Activated CD4-positive, CD25-positive, alpha-beta regulatory T cell treated with anti-CD3 and anti-CD28 coated beads, Interleukin-2, amount 50 U/mL, for 16 hours (primary cell): ENCODE results near the gene MVD.
"Not testable (repeated sequence)": the region's sequence is repeated elsewhere in the genome, so short reads cannot be mapped to it uniquely, and the experiment has no call there.

Experiments used
- DNase-seq: peaks from one replicate; pipeline ENCODE4 v3.0.0-alpha.2; 2020; ENCODE audit warnings: low read depth, low spot score

MVD gene

DNA sequence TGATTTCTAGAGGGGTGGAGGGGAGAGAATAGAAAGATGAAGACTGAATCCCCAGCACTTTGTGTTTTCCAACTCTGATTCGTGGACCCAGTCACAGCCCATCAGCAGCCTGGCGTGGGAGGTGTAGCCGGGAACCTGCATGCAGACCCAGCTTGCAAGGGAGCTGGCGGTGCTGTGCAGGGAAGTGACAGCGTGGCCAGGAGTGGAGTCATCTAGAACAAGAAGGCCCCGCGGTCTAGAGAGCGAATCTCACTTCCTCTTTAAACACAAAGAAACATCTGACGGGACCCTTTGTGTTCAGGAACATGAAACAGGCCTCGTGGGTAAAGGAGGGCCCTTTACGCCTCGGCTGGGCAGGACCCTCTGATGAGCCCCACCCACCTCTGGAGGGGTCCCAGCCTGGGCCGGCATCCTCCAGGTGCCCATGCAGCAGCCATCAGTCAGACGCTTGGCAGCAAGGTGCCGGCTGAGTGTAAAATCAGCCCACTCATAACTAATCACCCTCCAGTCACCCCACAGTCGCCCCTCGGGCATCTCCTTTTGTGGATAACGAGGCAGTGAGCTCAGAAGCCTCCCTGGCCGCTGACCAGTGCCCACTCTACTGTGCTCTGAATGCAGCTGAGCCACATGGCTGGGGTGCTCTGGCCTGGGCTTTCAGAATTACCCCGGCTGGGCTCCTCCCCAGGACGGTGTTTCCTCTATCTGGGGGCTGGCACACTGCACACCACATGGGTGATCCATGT is 19.0 kb upstream of the MVD start:
- DNase-seq, result no peak

DNA sequence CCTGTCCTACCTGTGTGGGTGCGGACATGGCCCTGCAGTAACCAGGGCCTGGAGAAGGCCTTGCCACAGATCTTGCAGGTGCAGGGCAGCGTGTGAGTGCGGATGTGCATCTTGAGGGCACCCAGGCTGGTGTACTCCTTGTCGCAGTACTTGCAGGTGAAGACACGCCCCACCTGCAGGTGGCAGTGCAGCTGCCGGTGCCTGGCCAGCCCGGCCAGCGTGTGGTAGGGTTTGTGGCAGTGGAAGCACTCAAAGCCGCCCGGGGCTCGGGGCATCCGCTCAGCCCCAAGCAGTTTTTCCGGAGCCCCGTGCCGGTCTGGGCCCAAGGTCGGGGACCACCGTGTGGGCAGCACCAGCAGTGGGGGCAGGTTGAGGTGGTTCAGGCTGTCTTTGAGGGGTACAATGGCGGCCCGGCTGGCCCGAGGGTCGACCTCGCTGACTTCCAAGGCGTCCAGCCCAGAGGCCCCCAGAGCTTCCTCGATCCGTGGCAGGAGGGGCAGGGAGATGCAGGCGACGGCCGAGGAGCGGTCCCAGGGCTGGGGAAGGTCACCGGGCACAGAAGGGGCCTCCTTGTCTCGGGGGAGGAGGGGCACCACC is 18.3 kb upstream of the MVD start:
- DNase-seq, result no peak

DNA sequence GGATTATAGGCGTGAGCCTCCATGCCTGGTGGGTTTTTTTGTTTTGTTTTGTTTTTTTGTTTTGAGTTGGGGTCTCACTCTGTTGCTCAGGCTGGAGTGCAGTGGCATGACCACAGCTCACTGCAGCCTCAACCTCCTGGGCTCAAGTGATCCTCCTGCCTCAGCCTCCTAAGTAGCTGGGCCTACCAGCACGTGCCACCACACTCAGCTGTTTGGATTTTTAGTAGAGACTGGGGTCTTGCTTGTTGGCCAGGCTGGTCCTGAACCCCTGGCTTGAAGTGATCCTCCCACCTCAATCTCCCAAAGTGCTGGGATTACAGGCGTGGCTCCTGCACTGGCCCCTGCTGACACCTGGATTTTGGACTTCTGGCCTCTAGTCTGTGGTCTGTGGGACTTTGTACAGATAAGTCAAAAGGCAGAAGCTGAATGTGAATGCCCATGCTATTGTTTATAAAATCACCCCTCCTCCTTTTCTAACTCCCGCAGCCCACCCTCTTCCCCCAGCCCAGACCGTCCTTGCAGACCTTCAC is 17.7 kb upstream of the MVD start:
- no peak for DNase-seq

DNA sequence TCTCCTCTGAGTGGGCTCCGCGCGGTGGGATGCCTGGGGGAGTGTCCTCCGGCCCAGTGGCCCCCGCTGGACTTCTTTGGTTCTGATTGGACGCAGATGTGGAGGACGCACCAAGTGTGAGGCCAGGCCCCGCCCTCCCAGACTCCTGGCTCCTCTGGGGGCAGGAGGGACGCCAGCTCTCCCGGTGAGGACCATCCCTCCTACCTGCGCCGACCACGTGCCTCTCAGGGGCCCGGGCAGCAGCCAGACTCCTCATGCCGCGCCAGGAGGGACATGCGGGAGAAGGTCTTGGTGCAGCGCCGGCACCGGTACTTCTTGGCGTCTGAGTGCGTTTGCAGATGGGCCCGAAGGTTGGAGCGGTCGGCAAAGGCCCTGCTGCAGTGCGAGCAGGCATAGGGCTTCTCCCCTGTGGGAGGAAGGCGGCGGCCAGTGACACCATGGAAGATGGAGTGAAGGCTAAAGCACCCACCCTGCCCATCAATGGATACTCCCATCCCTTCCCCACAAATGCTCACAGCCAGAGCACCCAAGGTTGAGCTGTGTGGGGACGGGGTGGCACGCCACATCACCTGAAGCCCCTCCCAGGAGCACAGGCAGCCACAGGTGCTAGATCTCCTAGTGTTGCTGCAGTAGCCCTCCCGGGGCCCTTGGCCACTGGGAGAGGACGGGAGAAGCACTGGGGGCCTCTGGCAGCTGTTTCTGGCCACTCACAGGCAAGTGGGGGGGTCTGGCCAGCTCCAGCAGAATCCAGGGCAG is 15.5 kb upstream of the MVD start:
- DNase-seq, result no peak

DNA sequence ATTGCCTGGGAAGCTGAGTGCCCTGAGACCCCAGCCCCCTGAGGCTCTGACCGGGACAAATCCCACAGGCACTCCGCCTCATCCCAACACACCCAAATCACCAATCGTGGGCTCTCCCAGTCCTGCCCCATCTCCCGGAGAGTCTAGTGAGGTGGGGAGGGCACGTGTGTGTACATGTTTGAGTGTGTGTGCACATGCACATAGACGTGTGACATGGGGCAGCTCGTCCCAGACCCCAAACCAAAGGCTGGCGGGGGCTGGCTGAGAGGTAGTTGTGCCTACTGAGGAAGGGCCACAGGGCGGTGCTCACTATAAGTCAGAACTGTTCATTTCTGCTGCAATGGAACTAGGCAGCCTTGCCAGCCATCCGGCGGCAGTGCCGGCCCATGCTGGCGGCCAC is 14.8 kb upstream of the MVD start:
- no peak for DNase-seq

DNA sequence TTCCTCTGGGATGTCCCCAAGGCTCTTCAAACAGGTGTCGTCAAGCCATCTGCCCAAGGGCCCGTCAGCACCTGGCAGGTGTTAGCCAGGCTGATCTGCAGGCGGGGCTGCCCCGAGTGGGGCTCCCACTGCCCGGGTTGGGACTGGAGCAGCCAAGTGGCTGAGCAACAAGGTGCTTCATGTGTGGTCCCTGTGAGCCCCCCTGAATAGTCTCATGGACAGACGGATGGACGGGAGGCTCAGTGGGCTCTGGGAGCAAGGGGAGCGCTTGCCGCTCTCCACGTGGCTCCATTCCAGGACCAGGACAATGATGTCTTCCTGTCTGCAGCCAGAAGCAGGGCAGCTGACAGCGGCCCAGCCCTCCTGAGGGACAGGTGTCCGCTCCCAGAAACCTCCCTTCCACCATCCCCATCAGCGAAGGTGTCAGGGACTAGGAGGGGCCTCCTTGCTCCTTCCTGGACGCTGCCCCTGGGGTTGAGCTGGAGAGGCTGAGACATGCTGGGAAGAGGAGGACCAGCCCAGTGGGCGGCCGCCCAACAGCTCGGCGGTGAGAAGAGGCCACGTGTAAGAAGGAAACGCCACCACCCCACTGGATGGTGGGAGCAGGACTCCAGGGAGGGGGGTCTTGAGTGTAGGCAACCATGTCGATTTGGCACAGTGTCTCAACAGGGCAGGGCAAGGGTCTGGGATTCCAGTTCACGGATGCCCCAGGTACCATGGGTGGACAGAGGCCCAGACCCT is 13.8 kb upstream of the MVD start:
- DNase-seq, result no peak

GRCh38 chr16:88673716-88674379 is 11.0 kb upstream of the MVD start:
- no peak for DNase-seq

- no peak for DNase-seq
These were observed 9.9 kb upstream of the MVD start for GRCh38 chr16:88672776-88673175.

GRCh38 chr16:88671806-88672205 is 8.9 kb upstream of the MVD start:
- no peak for DNase-seq

- DNase-seq, result no peak
These were observed 7.1 kb upstream of the MVD start for GRCh38 chr16:88669980-88670379.

- not testable (repeated sequence) for DNase-seq
These were observed 6.6 kb upstream of the MVD start for GRCh38 chr16:88669493-88669892.

DNA sequence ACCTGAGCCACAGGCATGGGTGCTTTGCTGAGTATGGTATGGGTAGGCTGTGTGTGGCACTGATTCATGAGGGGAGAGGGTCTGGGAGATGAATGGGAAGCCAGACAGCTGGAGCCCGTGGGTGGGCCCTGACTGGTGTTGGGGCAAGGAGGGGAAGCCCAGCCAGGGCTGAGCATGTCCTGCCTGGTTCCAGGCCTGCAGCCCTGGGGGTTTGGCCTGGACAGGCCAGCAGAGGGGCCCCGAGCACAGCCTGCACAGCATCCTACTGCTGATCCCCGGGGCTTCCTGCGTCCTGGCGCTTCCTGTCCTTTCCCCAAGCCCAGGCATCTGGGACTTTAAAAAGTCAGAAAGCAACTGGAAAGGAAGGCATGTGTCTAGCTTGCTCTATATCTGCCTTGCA is 4.6 kb upstream of the MVD start:
- DNase-seq, result no peak

DNA sequence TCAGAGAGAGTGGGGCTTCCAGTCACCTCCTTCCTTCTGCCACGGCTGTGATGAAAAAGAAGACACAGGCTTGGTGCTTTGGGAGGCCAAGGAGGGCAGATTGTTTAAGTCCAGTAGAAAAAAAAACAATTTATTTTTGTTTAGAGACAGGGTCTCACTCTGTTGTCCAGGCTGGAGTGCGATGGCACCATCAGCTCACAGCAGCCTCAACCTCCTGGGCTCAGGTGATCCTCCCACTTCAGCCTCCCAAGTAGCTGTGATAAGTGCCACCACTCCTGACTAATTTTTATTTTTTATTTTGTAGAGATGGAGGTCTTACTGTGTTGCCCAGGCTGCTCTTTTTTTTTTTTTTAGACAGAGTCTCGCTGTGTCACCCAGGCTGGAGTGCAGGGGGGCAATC is 2.7 kb upstream of the MVD start:
- DNase-seq, result no peak

DNA sequence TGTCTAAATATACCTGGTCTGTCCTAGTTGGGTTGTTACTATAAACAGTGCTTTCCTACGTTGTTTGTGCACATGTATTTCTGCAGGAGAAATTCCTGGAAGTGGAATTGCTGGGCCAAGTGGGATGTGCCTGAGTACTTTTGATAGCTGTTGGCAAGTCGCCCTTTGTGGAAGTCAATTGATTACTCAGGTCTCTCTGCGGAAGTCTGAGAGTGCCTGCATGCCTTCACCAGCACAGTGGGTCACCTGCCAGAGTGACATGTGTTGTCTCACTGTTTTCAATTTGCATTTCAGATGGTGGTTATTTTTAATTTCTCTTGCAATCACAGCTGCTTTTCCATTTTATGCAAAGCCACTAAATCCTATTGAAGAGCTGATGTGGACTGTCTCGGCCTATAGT is 2.3 kb upstream of the MVD start:
- DNase-seq, result no peak

DNA sequence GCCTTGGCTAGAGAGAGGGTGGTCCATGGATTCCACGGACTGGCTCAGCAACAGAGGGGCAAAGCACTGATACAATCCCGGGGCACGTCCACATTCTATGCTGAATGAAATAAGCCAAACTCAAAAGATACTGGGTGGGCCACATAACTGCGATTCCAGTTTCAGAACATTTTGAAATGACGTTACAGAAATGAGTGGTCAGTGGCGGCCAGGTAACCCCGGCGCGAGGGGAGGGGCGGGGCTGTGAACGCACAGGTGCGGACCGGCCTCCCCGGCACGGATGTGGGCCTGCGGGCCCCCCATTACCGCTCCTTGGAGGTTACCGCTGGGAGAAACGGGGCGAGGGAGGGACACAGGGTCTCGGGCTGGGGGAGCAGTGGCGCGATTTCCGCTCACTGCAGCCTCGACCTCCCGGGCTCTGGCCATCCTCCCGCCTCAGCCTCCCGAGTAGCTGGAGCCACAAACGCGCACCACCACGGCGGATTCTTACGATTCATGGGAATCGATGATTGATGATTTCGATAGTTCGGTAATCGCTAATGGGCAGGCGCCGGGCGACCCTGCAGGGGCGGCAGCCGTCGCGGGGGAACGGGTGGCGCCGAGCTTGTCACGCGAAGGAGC is 559 bp downstream of the MVD start:
- DNase-seq, result no peak

DNA sequence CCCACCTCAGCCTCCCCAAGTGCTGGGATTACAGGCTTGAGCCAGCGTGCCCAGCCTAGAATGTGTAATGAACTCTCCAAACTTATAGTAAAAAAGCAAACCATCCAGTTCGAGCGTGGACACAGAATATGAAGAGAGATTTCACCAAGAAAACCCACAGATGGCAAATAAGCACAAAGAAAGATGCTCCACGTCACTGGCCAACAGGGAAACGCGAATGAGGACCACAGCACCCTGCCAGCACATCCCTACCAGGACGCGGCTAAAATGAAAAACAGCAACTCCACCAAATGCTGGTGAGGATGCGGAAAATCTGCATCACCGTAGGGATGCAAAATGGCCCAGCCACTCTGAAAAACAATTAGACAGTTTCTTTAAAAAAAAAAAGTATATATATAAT is 1.4 kb downstream of the MVD start:
- DNase-seq, result no peak

DNA sequence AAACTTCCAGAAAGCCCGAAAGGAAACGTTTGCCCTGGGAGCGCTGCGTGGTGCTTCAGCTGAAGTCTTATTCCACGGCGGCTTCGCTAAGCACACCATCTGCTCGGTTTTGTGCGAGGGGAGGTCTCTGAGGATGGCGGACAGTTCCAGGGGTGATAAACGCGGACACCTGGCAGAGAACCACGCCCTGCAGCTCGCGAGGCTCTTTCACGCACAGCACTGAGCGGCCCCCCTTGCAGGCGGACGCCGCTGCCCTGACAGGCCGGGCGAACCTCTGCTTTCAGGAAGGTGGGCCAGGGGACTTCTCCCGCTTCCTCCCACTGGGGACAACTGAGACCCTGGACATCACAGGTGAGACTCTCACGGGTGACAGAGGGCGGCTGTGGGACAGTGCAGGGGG is 3.7 kb downstream of the MVD start:
- DNase-seq, result no peak

GRCh38 chr16:88658714-88659113 is 4.2 kb downstream of the MVD start:
- DNase-seq, result no peak

DNA sequence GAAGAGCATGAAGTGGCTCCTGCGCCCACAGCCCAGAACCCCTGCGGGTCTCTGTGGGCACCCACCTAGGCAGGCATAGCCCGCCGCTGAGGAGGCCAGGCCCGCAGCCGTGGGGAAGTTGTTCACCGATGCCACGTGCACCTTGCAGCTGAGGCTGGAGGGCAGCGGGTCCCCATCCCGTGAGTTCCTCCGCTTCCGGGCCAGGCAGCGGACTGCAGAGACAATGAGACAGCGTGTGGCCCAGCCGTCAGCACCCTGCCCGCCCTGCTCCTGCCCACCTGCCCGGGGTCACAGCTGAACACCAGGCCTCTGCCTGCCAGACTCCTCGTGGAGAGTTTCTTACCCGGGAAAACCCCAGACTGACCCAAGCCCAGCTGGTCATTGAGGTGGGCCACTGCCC is 5.5 kb downstream of the MVD start:
- DNase-seq, result no peak

DNA sequence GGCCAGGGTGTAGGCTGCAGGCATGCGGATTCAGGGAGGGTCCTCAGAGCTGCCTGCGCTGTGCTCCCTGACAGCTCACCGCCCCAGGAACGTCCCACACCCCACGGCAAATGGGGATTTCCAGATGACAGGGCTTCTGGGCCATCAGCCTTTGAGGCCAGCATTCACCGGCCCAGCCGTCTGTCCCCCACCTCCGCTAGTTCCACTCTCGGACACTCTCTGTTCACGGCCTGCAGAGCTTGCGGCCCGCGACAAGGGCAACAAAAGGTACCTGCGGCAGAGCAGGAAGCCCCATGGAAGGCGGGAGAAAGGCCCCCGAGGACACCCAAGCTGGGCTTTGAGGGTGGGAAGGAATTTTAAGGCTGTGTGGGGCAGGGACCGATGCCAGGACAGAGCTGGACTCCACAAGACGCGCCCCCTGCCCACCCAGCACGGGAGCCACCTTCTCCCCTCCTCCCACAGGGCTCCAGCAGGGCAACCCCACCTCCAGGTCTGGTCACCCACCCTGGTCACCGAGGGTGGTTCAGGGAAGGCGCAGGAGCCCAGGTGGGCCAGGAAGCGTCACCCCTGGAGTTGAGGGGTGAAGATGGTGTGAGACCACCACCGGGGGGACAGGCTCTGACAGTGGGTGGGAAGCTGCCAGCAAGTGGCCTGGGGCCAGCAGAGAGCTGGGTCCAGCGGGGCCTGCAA is 6.5 kb downstream of the MVD start:
- no peak for DNase-seq
